ENCODE results near the gene NUP93. TPM values are rescaled to one million over a fixed set of nuclear protein-coding genes. Genes with fewer than 3 reads are reported as not detected.

The NUP93 gene
- total RNA-seq, 4 donors from 2014 or later, result 12.9 to 30.7 (median 23.0) TPM

- Histone ChIP-seq H3K36me3 (no peaks in the 10 kb centered on the region), H3K27me3 (no peaks in the 10 kb centered on the region), H3K4me3 (no peak overlapping the region), H3K27ac (no peak overlapping the region), H3K4me1 (peaks cover 0 to 2% of the 10 kb centered on the region in 2 donors), H3K9me3 (peaks cover 0 to 5% (median 0%) of the 10 kb centered on the region in 3 donors)
- in situ Hi-C loops (cut with MboI; ENCODE audit: low sequenced_read_pairs in 4 of 4), result loop anchor here (5.0 to 10.0 kb wide), 5 partner anchors 99 to 187 kb away; no protein-coding TSS in a partner anchor
- DNase-seq, result no peak
- no peak for ATAC-seq
- intact Hi-C loops (cut with DNase I; ENCODE audit: low total_unique reads), result loop anchor here (1.0 kb wide), 1 partner anchor 187 kb away; no protein-coding TSS in a partner anchor
- no peak for TF ChIP-seq POLR2A (IDR thresholded peaks at IDR 0.05)
- no peak for TF ChIP-seq CTCF (IDR thresholded peaks at IDR 0.05 in 4 of 5, conservative IDR thresholded peaks at IDR 0.05 in 1 of 5)
These were observed 28.4 kb upstream of the NUP93 start for GRCh38 chr16:56701534-56701933.

DNA sequence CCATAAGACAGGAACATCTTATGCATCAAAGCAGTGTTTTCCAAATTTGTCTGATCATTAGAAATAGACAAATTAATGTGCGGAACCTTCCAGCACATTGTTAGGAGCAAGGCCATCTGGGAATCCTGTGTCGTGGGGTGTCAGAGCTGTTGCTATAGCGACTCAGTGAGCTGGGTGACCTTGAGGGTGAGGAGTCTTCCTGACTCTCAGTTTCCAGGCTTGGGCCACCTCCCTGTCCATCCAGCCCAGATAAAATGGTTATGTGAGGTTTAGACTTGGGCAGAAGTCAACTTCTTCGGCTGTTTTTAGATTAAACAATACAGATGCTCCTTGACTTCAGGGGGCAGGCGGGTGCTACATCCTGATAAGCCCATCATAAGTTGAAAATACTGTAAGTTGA, 27.1 kb upstream of the NUP93 start:
- ATAC-seq (no peak), DNase-seq (no peak)
- intact Hi-C loops (cut with DNase I; ENCODE audit: low total_unique reads) (loop anchor here (1.0 to 2.0 kb wide), 4 partner anchors 29 to 126 kb away; no protein-coding TSS in a partner anchor), in situ Hi-C loops (cut with MboI; ENCODE audit: low sequenced_read_pairs in 4 of 4) (loop anchor here (5.0 to 10.0 kb wide), 5 partner anchors 101 to 188 kb away; no protein-coding TSS in a partner anchor)
- H3K4me1 ChIP-seq, result peaks cover 0 to 2% of the 10 kb centered on the region in 2 donors
- no peak overlapping the region for H3K27ac ChIP-seq
- no peaks in the 10 kb centered on the region for H3K27me3 ChIP-seq
- no peaks in the 10 kb centered on the region for H3K9me3 ChIP-seq
- no peak overlapping the region for H3K4me3 ChIP-seq
- H3K36me3 ChIP-seq, result no peaks in the 10 kb centered on the region
- no peak for TF ChIP-seq CTCF (IDR thresholded peaks at IDR 0.05 in 4 of 5, conservative IDR thresholded peaks at IDR 0.05 in 1 of 5)
- TF ChIP-seq POLR2A (IDR thresholded peaks at IDR 0.05), result no peak

DNA sequence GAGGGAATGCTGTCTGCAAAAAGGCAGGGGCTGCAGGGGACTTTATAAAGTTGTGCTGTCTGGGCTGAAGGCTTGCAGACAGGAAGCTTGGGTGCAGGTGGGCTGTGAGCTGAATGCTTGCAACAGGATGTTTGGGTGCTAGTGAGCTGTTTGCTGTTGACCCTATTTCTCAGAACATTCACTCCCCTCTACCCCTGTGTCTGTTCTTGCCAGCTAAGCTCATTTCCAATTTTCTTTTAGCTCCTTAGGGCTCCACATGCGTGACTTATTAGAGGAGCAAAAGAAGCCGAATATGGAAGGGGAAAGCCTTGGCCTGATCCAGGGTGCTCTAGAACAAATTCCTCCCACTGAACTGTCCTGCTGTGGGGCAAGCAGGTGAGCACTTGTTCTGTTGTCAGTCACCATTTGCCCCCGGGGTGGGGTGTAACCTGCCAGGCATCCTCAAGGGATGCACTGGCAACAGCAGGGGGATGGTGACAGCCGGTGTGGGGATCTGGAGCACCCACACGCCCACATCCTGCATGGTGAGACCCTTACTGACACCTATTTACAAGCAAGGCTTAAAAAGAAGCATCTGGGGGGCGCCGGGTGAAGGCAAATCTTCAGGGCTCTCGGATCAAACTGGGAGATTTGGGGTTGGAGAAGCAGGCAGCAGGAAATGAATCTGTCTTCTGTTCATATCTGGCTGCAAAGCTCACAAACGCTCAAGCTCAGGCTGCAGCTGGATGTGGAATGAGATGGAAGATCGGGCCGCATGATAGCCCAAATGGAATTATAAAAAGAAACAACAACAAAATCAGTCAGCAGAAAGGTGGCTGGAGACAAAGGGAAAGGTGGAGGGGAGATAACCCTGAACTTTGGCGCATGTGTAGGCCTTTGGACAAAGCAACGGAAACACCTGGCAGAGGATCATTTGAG, 21.1 kb upstream of the NUP93 start:
- in situ Hi-C loops (cut with MboI; ENCODE audit: low sequenced_read_pairs in 4 of 4) (loop anchor here (5.0 to 10.0 kb wide), 4 partner anchors 36 to 194 kb away; no protein-coding TSS in a partner anchor), intact Hi-C loops (cut with DNase I; ENCODE audit: low total_unique reads) (no loop called here)
- no peak for TF ChIP-seq CTCF (IDR thresholded peaks at IDR 0.05 in 4 of 5, conservative IDR thresholded peaks at IDR 0.05 in 1 of 5)
- no peak for TF ChIP-seq POLR2A (IDR thresholded peaks at IDR 0.05)
- Histone ChIP-seq H3K9me3 (no peaks in the 10 kb centered on the region), H3K27ac (no peak overlapping the region), H3K4me1 (no peaks in the 10 kb centered on the region), H3K27me3 (no peaks in the 10 kb centered on the region), H3K36me3 (no peaks in the 10 kb centered on the region), H3K4me3 (no peak overlapping the region)
- no peak for ATAC-seq
- DNase-seq, result no peak

DNA sequence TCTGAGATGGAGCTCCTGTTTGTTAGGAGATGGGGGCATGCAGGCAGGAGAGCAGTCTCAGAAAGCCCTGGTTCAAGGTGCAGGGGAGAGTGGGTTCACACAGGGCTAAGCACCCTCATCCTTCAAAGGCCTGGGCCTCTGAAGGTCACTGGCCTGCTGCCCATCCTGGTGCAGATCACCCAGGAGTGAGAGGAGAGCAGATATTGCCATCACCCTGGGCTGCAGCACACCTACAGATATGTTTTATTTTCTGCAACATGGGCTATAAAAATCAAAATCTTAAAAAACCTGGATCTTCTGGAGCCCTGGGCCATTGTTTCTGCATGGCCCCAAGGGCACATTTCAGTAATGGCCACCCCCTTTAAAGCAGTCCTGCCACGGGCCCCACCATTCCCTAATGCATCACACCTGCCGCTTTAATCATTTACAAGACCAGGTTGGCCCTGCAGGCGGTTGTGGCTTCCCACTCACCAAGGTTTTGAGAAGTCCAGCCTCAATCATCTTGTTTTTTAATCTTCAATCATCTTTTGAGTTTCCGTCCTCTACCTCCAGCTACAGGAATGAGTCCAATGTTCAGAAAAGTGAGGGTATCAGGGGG, 20.4 kb upstream of the NUP93 start:
- no peaks in the 10 kb centered on the region for H3K27me3 ChIP-seq
- no peaks in the 10 kb centered on the region for H3K9me3 ChIP-seq
- H3K36me3 ChIP-seq, result no peaks in the 10 kb centered on the region
- H3K27ac ChIP-seq, result no peak overlapping the region
- intact Hi-C loops (cut with DNase I; ENCODE audit: low total_unique reads), result no loop called here
- no peak overlapping the region for H3K4me3 ChIP-seq
- no peak for TF ChIP-seq POLR2A (IDR thresholded peaks at IDR 0.05)
- no peak for TF ChIP-seq CTCF (IDR thresholded peaks at IDR 0.05 in 4 of 5, conservative IDR thresholded peaks at IDR 0.05 in 1 of 5)
- no peak for ATAC-seq
- H3K4me1 ChIP-seq, result no peaks in the 10 kb centered on the region
- no peak for DNase-seq
- in situ Hi-C loops (cut with MboI; ENCODE audit: low sequenced_read_pairs in 4 of 4), result loop anchor here (5.0 to 10.0 kb wide), 4 partner anchors 37 to 195 kb away; no protein-coding TSS in a partner anchor
